Neural cell (in vitro differentiated cells): ENCODE results near the gene ITGAL. TPM values are rescaled to one million over a fixed set of nuclear protein-coding genes. Genes with fewer than 3 reads are reported as not detected.

ENCODE experiments used
- H2AFZ ChIP-seq: fragments of 200-600, 300-800 bp; sonication (generic), shearing (Covaris generic); 2 replicates; pipeline ENCODE4 v1.6.0; 2014; ENCODE audit warnings: low read depth, mild to moderate bottlenecking, antibody characterized with exemption, low read length, moderate library complexity
- H3F3A ChIP-seq: fragments of 200-600 bp; shearing (Covaris generic); 2 replicates; pipeline ENCODE4 v1.6.1; 2016; ENCODE audit warnings: mild to moderate bottlenecking, moderate library complexity, mixed read lengths, antibody characterized with exemption, low read length; ENCODE audit not compliant: insufficient read depth, poor library complexity, severe bottlenecking
- H3K27ac ChIP-seq: fragments of 200-600, 300-800 bp; sonication (generic), shearing (Covaris generic); 2 replicates; pipeline ENCODE4 v1.5.1; 2014; ENCODE audit warnings: mild to moderate bottlenecking, low read length, moderate library complexity
- H3K27me3 ChIP-seq: fragments of 300-800, 200-600 bp; sonication (generic), shearing (Covaris generic); 2 replicates; pipeline ENCODE4 v1.6.0; 2014; ENCODE audit warnings: mild to moderate bottlenecking, low read depth, low read length, moderate library complexity; ENCODE audit not compliant: insufficient read depth
- H3K36me3 ChIP-seq: fragments of 300-800, 200-600 bp; sonication (generic), shearing (Covaris generic); 2 replicates; pipeline ENCODE4 v1.5.1; 2014; ENCODE audit warnings: mild to moderate bottlenecking, antibody characterized with exemption, low read length, moderate library complexity; ENCODE audit not compliant: insufficient read depth
- H3K4me2 ChIP-seq: fragments of 300-800, 200-600 bp; sonication (generic), shearing (Covaris generic); 2 replicates; pipeline ENCODE4 v1.6.0; 2014; ENCODE audit warnings: mild to moderate bottlenecking, low read length
- H3K4me3 ChIP-seq: fragments of 300-800, 200-600 bp; sonication (generic), shearing (Covaris generic); 2 replicates; pipeline ENCODE4 v1.5.1; 2014; ENCODE audit warnings: mild to moderate bottlenecking, low read length, moderate library complexity
- H3K79me2 ChIP-seq: fragments of 200-600 bp; shearing (Covaris generic); replicated peaks from 2 replicates; pipeline ENCODE4 v1.6.0; 2014; ENCODE audit warnings: mild to moderate bottlenecking, low read length, moderate library complexity; ENCODE audit not compliant: insufficient read depth
- H3K9ac ChIP-seq: fragments of 300-800, 200-600 bp; sonication (generic), shearing (Covaris generic); 2 replicates; pipeline ENCODE4 v1.6.1; 2016; ENCODE audit warnings: mild to moderate bottlenecking, low read length, mixed read lengths
- H3K9me2 ChIP-seq: fragments of 200-600 bp; shearing (Covaris generic); 2 replicates; pipeline ENCODE4 v1.6.1; 2016; ENCODE audit warnings: mild to moderate bottlenecking, low read length, mixed read lengths; ENCODE audit not compliant: insufficient read depth
- H3K9me3 ChIP-seq: fragments of 200-600, 300-800 bp; sonication (generic), shearing (Covaris generic); 2 replicates; pipeline ENCODE4 v1.6.1; 2016; ENCODE audit warnings: mild to moderate bottlenecking, mixed run types, low read length, moderate library complexity, mixed read lengths
- H4K20me1 ChIP-seq: fragments of 200-600 bp; shearing (Covaris generic); 2 replicates; pipeline ENCODE4 v1.6.1; 2016; ENCODE audit warnings: mild to moderate bottlenecking, mixed run types; ENCODE audit not compliant: insufficient read depth
- CTCF ChIP-seq: fragments of 450-650 bp; IDR thresholded peaks from 2 replicates; pipeline ENCODE4 v1.5.1; 2014; ENCODE audit warnings: antibody characterized with exemption, mild to moderate bottlenecking, moderate library complexity; ENCODE audit not compliant: poor library complexity, severe bottlenecking
- EP300 ChIP-seq: fragments of 450-650 bp; conservative IDR thresholded peaks from 2 replicates; pipeline ENCODE4 v1.6.1; 2014; ENCODE audit warnings: antibody characterized with exemption, mild to moderate bottlenecking, moderate library complexity; ENCODE audit not compliant: poor library complexity, severe bottlenecking
- EZH2 ChIP-seq: fragments of 200-600, 300-800 bp; shearing (Covaris generic), sonication (generic); IDR thresholded peaks from 2 replicates; pipeline ENCODE4 v1.6.1; 2014; ENCODE audit warnings: antibody characterized with exemption, low read length, borderline replicate concordance, mild to moderate bottlenecking; ENCODE audit not compliant: insufficient read depth, poor library complexity, severe bottlenecking
- MXI1 ChIP-seq: fragments of 450-650 bp; conservative IDR thresholded peaks from 2 replicates; pipeline ENCODE4 v1.6.1; 2014; ENCODE audit warnings: antibody characterized with exemption, mild to moderate bottlenecking; ENCODE audit not compliant: poor library complexity, severe bottlenecking
- POLR2AphosphoS5 ChIP-seq: IDR thresholded peaks from 2 replicates; pipeline ENCODE4 v1.6.1; 2012
- RAD21 ChIP-seq: fragments of 450-650 bp; conservative IDR thresholded peaks from 2 replicates; pipeline ENCODE4 v1.6.1; 2014; ENCODE audit warnings: antibody characterized with exemption, mild to moderate bottlenecking, moderate library complexity
- REST ChIP-seq: IDR thresholded peaks from 2 replicates; pipeline ENCODE4 v1.6.1; 2012; ENCODE audit warnings: borderline replicate concordance
- SMC3 ChIP-seq: fragments of 450-650 bp; conservative IDR thresholded peaks from 2 replicates; pipeline ENCODE4 v1.6.1; 2014; ENCODE audit warnings: antibody characterized with exemption, mild to moderate bottlenecking, moderate library complexity; ENCODE audit not compliant: poor library complexity
- TAF1 ChIP-seq: IDR thresholded peaks from 2 replicates; pipeline ENCODE4 v1.6.1; 2012; ENCODE audit warnings: low read depth
- polyA plus RNA-seq: library from polyadenylated mRNA; depleted of rRNA; stranded (reverse); fragments of >200 nt; gene quantifications from 2 replicates; pipeline ENCODE4 v1.2.3, GENCODE V29; 2014

The ITGAL gene
- polyA plus RNA-seq, 1 donor from 2014 or later: not detected

GRCh38 chr16:30541502-30542329 lies 69.2 kb downstream of the ITGAL start:
- H3K27ac ChIP-seq: no peak overlapping the region
- H3K9ac ChIP-seq: no peak overlapping the region

GRCh38 chr16:30543067-30543466 lies 70.5 kb downstream of the ITGAL start:
- Histone ChIP-seq H3K4me2 (no peak overlapping the region), H3K9ac (no peak overlapping the region), H3K9me2 (no peaks in the 10 kb centered on the region), H3K79me2 (no peaks in the 10 kb centered on the region), H3K4me3 (no peak overlapping the region), H3K27ac (no peak overlapping the region), H3K9me3 (no peaks in the 10 kb centered on the region), H3K36me3 (no peaks in the 10 kb centered on the region), H4K20me1 (no peaks in the 10 kb centered on the region), H3F3A (no peaks in the 10 kb centered on the region), H2AFZ (no peak overlapping the region), H3K27me3 (no peaks in the 10 kb centered on the region)
- TF ChIP-seq CTCF (no peak), MXI1 (no peak), RAD21 (no peak), EZH2 (no peak), TAF1 (no peak), SMC3 (no peak), REST (no peak), EP300 (no peak), POLR2AphosphoS5 (no peak)

More at GRCh38 chr16:30541502-30542329, 69.2 kb downstream of the ITGAL start:
- H2AFZ ChIP-seq: no peak overlapping the region
- H4K20me1 ChIP-seq: no peaks in the 10 kb centered on the region
- H3K79me2 ChIP-seq: no peaks in the 10 kb centered on the region
- no peak for TF ChIP-seq EP300
- no peak for TF ChIP-seq REST
- TF ChIP-seq EZH2: no peak
- TF ChIP-seq MXI1: no peak
- no peak overlapping the region for H3K4me3 ChIP-seq
- no peak overlapping the region for H3K4me2 ChIP-seq
- H3K9me2 ChIP-seq: no peaks in the 10 kb centered on the region
- H3K36me3 ChIP-seq: no peaks in the 10 kb centered on the region
- H3K27me3 ChIP-seq: no peaks in the 10 kb centered on the region
- H3F3A ChIP-seq: no peaks in the 10 kb centered on the region
- no peaks in the 10 kb centered on the region for H3K9me3 ChIP-seq
